ENCODE measurements around the gene ECE2.
A peak's percentile ranks its signal among the peaks of the same experiment; 100 is the strongest.

Gene ECE2

DNA sequence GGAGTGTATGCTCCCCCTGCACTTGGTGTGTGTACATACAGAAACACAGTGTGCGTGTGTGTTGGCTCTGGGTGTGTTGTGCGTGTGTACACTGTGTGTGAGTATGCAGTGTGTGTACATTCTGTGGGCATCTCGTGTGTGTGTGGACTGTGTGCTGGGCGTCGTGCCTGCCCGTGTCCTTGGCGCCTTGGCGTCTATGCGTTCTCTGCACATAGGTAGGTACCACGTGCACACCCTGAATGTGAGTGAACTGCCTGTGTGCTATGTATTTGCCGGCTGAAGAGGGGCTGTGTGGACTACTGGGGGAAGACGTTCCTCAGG is 481 bp upstream of the ECE2 start:
- no peak for DNase-seq

DNA sequence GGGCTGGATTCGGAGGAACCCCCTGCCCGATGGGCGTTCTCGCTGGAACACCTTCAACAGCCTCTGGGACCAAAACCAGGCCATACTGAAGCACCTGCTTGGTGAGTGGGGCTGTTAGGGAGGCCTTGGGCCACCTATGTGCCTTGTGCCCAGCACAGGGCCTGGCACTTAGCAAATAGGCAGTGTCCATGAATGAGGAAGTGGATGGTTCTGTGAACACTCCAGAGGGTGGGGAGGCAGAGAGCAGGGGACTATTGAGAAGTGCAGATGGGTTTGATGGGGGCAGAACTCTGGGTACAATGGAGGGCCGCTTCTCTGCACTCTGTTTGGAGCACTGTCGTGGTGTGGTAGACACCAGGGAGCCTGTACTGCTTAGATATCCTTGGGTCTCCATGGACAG is 1.5 kb downstream of the ECE2 start:
- DNase-seq: peak; percentile 17

DNA sequence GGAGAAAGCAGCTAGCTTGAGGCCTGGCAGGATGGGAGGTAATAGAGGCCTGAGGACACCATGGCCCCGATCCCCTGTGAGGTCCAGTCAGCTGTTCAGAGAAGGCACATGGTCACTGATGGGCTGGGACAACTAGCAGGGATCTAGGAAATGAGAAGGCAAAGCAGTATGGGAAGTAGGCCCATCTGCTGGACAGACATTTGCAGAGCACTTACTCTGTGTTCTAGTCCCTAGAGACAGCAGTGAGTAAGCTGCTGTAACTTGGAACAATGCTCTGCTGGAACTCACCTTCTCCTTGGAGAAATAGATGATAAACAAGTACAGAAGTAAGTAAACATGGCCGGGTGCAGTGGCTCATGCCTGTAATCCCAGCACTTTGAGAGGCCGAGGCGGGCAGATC is 7.1 kb downstream of the ECE2 start:
- DNase-seq: no peak

DNA sequence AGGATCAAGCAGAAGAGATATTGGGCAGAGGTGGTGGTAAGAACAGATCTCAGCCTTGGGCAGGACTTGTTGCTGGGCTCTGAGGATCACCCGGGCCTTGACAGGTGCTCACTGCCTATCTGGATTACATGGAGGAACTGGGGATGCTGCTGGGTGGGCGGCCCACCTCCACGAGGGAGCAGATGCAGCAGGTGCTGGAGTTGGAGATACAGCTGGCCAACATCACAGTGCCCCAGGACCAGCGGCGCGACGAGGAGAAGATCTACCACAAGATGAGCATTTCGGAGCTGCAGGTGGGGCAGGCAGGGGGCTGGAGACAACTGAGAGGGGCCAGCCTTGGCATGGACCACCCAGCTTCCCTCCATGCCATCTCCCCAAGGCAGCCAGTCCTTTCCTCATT is 7.9 kb downstream of the ECE2 start:
- no peak for DNase-seq

DNA sequence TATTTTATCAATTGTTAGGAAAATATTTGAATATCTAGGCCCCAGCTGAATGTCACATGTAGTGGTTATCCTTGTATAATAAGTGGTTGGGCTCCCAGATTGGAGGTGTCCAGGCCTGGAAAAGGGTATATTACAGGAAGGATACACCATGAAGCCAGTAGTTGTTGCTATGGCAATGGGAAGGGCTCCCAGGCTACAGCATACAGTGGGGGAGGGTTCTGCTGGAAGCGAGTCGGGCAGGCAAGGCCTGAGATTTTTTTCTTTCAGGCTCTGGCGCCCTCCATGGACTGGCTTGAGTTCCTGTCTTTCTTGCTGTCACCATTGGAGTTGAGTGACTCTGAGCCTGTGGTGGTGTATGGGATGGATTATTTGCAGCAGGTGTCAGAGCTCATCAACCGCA is 8.9 kb downstream of the ECE2 start:
- DNase-seq: peak; percentile 74

DNA sequence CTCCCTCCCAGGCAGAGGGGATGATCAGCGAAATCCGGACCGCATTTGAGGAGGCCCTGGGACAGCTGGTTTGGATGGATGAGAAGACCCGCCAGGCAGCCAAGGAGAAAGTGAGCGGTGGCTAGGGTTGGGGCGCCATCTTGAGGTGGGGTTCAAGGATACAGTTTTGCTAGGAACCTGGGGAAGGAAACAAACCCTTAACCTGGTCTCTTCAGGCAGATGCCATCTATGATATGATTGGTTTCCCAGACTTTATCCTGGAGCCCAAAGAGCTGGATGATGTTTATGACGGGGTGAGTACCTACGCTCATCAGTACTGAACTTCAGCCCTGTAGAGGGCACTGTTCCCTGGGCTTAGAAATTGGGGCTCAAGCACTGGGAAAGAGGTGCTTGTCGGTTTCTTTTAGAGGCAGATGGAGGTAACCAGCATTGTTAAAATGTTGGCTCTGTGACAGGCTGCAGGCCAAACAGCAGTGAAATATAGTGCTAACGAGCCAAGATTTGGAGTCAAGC is 13.7 kb downstream of the ECE2 start:
- peak; percentile 56 for DNase-seq

DNA sequence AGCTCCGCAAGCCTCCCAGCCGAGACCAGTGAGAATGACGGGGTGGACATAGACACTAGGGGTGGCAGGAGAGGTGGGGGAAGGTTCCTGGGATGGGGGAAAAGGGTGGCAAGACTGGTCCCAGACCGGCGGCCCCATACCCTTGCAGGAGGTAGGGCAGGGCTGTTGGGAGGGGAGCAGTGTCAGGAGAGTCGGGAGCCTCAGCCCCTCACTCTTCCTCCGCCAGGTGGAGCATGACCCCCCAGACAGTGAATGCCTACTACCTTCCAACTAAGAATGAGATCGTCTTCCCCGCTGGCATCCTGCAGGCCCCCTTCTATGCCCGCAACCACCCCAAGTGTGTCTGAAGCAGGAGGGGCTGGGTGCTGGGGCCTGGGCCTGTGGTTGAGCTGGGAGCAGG is 14.5 kb downstream of the ECE2 start:
- DNase-seq: no peak

DNA sequence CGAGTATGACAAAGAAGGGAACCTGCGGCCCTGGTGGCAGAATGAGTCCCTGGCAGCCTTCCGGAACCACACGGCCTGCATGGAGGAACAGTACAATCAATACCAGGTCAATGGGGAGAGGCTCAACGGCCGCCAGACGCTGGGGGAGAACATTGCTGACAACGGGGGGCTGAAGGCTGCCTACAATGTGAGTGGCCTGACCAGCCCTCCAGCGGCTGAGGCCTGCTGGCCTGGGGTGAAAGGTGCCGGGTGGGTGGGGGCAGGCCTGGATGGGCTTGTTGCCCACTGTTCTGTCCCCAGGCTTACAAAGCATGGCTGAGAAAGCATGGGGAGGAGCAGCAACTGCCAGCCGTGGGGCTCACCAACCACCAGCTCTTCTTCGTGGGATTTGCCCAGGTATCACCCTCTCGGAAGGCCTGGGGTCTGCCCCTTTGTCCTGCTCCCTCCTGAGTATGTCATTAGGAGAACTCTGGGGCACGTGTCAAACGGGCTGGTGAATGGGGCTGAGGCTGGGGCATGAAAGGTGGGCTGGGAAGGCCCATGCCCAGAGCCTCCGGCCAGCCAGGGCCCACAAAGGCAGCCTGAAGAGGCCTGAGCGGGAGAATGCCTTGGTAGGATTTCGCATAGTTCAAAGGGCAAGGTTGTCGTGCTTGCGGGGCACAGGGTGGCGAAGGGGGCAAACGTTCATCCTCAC is 15.4 kb downstream of the ECE2 start:
- no peak for DNase-seq

DNA sequence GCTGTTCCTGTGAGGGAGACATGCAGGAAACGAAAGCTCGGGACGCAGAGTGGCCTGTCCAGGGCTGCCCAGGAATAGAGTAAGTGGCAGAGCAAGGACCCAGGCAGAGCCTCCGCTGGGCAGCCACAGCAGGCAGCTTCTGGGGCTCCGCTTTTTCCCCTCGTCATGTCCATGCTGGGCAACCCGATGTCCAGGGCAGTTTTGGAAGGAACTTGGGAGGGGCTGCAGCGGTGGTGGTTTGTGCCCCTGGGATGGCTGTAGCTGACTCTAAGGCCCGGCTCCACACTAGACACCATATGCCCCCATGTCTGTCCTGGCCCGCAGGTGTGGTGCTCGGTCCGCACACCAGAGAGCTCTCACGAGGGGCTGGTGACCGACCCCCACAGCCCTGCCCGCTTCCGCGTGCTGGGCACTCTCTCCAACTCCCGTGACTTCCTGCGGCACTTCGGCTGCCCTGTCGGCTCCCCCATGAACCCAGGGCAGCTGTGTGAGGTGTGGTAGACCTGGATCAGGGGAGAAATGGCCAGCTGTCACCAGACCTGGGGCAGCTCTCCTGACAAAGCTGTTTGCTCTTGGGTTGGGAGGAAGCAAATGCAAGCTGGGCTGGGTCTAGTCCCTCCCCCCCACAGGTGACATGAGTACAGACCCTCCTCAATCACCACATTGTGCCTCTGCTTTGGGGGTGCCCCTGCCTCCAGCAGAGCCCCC is 16.1 kb downstream of the ECE2 start:
- DNase-seq: no peak

DNA sequence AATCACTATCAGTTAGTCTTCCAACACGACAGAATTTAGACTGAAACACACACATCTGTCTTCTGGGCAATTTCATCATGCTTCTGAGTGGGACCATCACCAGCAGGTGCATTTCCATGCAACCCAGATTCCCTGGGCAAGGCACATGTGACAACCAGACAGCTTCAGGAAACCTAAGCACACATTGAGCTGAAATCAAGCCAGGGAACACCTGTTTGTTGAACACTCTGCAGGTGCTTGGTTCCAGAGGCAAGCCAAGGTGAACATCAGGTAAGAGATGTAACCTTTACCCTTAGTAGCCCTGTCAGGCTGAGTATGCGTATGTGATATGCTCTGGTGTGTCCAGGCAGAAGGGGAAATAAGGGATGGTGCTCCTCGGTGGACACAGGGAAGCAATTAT is 19.9 kb downstream of the ECE2 start:
- no peak for DNase-seq

DNA sequence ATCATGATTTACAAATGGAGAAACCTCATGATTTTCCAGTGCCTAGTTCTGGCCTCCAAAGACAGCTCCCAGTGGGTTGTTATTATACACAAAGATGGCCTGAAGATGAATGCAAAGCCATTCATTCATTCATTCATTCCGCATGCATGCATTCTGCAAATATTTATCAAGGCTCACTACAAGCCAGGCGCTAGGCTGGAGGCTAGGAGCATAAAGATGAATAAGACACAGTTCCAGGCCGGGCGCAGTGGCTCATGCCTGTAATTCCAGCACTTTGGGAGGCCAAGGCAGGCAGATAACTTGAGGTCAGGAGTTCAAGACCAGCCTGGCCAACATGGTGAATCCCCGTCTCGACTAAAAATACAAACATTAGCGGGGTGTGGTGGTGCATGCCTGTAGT is 20.8 kb downstream of the ECE2 start:
- DNase-seq: no peak

DNA sequence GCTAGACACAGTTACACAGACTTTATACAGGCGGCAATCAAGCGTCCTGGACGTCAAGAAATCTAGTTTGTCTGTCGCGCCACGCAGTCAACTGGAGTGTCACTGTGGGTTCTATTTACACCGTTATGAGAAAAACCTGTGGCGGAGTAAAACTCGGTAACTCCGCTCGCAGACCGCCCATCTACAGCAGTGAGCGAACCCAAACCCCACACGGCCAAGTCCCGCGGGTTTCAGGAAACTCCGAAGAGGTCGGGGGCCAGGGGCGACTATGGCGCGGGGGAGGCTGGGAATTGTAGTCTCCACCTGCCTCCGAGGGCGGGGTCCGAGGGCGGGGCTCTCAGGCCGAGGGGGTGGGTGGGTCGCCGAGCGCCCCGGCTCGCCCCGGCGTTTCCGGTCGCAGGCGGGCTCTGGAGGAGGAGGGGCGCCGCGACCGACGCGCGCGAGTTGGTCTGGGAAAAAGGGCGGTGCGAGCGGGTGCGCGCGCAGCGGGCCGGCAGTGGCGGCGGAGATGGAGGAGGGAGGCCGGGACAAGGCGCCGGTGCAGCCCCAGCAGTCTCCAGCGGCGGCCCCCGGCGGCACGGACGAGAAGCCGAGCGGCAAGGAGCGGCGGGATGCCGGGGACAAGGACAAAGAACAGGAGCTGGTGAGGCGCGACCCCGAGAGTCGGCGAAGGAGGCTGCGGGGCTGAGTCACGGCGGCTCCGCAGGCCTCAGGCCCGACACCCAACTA is 23.1 kb downstream of the ECE2 start, which contains the start of gene PSMD2:
TSS of gene PSMD2 (plus strand) at position 483 of the 729 bp plus-strand sequence. CDS start at position 509, 26 bp downstream.
- peak; percentile 100 for DNase-seq

DNA sequence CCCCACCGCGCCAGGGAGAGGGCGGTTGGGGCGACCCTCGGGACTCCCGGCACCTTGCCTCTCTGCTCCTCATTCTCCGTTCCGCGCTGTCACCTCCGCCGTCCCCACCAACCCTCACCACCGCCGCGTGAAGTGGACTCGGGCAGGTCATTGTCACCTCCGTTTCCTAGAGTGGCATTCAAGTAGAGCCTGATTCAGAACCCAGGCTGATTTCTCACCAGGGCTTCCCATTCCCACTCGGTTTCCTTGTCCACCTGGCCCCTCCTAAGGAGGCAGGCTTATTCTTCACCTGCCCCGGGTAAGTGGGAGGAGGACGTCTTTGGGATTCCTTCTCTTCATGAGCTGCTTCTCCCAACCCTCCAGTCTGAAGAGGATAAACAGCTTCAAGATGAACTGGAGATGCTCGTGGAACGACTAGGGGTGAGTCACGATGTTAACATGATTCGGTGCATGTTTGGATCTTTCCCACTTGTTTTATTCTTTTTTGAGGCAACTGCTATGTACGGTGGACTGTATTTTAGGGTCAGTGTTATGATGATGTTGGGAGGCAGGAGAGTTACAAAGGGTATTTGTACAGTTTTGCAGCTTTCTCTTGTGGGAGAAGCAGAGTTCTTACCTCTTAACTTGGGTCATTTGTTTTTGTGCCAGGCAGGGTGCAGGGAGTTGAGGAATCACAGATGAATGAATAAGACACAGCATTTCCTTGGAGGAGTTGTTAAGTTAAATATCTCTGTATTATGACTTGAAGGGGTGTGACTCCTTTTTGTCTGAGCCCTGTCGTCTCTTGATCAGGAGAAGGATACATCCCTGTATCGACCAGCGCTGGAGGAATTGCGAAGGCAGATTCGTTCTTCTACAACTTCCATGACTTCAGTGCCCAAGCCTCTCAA is 23.9 kb downstream of the ECE2 start:
- DNase-seq: no peak

DNA sequence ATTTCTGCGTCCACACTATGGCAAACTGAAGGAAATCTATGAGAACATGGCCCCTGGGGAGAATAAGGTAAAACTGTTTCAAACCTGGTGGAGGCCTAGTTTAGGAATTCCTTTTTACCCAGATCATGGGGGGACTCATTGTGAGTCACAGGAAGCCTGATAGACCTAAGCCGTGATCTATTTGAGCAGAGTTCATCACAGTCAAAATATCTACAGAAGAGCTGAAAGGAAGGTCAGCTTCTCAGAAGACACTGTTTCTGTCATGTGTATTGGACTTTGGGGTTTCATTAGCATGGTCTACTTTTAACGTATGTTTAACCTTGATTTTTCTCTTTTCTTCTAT is 24.5 kb downstream of the ECE2 start:
- DNase-seq: no peak

DNA sequence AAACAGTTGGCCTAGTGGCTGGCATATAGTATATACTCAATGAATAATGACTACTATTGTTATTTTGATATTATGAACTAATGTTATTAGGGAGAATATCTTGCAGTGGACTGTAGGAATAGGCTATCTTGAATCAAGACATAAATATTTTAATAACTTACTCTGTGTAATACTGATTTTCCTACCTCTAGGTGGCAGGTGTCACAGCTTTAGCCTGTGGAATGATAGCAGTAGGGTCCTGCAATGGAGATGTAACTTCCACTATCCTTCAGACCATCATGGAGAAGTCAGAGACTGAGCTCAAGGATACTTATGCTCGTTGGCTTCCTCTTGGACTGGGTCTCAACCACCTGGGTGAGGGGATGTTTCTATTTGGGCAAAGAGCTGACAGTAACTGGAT is 29.8 kb downstream of the ECE2 start:
- no peak for DNase-seq

DNA sequence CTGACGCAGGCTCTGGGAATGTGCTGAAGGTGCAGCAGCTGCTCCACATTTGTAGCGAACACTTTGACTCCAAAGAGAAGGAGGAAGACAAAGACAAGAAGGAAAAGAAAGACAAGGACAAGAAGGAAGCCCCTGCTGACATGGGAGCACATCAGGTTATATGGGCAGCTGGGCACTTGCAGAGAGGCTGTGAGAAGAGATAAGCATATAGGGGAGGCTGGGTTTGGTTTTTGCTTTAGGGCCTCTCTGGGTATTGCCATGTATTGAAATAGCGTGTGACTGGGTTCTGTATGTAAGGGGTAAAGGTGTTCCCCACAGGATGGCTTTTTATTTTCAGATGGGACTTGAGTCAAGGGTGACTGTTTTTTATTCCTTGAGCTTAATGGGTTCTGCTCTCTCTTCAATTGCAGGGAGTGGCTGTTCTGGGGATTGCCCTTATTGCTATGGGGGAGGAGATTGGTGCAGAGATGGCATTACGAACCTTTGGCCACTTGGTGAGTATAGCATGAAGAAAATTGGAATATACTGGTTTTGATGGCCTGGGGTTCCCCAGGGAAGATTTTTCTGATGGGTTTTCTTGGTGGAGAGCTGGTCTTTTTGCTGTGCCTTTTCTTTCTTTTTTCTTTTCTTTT is 30.6 kb downstream of the ECE2 start:
- DNase-seq: no peak

DNA sequence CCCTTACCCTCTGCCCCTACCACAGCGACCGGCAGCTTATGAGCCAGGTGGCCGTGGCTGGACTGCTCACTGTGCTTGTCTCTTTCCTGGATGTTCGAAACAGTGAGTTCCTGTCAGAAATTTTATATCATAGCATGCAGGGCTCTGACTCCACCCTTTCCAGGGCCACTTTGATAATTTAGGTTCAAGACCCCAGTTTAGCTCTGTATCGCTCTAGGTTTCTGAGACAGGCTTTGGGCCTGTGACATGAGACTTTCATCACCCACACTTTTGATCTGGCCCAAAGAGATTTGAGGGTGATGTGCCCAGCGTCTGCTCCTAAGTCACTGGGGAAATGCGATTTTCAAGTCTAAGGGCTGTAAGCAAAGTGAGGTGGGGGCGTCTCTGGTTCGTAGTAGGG is 32.1 kb downstream of the ECE2 start:
- DNase-seq: no peak

DNA sequence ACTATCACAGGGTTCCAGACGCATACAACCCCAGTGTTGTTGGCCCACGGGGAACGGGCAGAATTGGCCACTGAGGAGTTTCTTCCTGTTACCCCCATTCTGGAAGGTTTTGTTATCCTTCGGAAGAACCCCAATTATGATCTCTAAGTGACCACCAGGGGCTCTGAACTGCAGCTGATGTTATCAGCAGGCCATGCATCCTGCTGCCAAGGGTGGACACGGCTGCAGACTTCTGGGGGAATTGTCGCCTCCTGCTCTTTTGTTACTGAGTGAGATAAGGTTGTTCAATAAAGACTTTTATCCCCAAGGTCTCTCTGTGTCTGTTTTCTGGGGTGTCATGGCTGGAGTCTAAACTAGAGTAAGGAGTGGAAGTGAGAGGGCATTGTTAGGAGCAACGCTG is 32.9 kb downstream of the ECE2 start:
- DNase-seq: no peak

DNA sequence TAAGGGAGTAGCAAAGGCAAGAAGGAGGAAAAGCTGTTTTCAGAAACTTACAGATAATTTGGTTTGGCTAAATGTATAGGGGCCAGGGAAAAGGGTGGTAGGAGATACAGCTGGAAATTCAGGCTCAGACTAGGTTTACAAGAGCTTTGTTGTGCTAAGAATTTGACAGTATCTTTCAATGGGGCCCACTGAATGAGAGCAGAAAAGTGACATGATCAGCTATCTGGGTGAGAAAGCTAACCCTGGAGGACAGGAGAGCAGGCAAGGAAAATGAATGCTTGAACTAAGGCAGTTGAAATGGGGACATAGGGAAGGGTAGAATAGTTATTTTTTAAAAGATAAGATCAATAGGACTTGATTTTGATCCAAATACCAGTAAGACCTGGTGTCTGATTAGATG is 35.8 kb downstream of the ECE2 start:
- no peak for DNase-seq

DNA sequence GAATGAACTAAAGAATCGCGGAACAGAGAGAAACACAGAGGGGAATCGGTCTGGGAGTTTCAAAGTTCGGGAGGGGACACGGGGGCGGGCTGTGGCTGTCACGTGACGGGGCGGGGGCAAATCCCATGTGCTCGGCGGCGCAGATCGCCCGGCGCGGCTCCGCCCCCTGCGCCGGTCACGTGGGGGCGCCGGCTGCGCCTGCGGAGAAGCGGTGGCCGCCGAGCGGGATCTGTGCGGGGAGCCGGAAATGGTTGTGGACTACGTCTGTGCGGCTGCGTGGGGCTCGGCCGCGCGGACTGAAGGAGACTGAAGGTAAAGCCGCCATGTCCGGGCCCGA is 38.5 kb downstream of the ECE2 start, which contains the start of gene EIF4G1:
TSS of gene EIF4G1 (plus strand) at position 244 of the 337 bp plus-strand sequence. CDS start 1,191 bp downstream, outside the sequence.
- DNase-seq: peak; percentile 95

DNA sequence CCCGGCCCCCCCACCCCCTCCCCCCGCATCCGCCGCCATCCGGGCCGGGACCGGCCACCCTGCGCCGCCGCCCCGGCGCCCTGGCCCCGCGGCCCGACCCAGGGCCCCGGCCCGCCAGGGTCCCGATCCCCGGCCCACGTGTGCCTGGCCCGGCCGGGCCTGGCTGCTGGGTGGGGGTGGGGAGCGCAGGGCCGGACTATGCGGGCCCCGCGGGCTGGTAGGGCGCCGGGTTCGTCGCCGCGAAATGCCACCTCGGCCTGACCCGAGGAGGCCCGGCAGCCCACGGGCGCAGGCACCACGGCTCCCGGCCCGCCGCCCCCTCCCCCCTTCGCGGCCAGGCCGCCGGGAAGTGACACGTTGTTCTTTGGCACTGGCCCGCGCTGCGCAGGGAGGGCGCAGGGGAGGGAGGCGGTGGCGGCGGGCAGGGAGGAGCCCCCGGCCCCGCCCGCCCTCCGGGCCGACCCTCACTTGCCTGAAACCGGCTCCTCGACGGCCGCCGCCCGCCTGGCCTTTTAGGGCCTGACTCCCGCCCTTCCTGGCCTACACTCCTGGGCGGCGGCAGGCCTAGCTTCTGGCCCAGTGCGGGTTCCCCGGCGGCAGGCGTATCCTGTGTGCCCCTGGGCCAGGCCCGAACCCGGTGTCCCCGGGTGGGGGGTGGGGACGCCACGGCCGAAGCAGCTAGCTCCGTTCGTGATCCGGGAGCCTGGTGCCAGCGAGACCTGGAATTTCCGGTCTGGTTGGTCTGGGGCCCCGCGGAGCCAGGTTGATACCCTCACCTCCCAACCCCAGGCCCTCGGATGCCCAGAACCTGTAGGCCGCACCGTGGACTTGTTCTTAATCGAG is 39.1 kb downstream of the ECE2 start:
- DNase-seq: peak; percentile 88

DNA sequence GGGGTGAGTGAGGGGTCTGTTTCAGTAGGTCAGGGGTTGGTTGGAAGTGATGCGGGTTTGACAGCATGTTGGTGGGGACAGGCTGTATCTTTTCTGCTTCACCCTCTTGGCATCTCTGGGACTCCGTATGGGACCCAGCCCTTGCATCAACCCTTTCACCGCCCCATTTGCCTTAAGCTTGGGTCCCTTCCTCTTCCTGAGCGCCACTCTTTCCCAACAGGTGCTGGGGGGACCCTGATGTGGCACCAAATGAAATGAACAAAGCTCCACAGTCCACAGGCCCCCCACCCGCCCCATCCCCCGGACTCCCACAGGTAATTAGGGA is 39.7 kb downstream of the ECE2 start:
- DNase-seq: no peak

All from right forelimb (tissue), 1 donor.